ENCODE results near the gene SPO11.

The SPO11 gene

GRCh38 chr20:57371363-57371762, 41.8 kb downstream of the SPO11 start:
- H3K4me1 Mint-ChIP-seq = peaks cover 17% of the 10 kb centered on the region
- no peaks in the 10 kb centered on the region for H3K27me3 Mint-ChIP-seq
- CTCF ChIA-PET = no interaction called here
- no peak overlapping the region for H3K27ac Mint-ChIP-seq
- H3K9me3 Mint-ChIP-seq = no peaks in the 10 kb centered on the region
- H3K36me3 Mint-ChIP-seq = peaks cover 72% of the 10 kb centered on the region
- H3K4me3 Mint-ChIP-seq = no peak overlapping the region
- DNase-seq = no peak

GRCh38 chr20:57372157-57372556, 42.6 kb downstream of the SPO11 start:
- H3K4me1 Mint-ChIP-seq = peaks cover 17% of the 10 kb centered on the region
- H3K4me3 Mint-ChIP-seq = no peak overlapping the region
- H3K27ac Mint-ChIP-seq = no peak overlapping the region
- H3K9me3 Mint-ChIP-seq = no peaks in the 10 kb centered on the region
- DNase-seq = no peak
- H3K36me3 Mint-ChIP-seq = peaks cover 71% of the 10 kb centered on the region
- H3K27me3 Mint-ChIP-seq = no peaks in the 10 kb centered on the region
- CTCF ChIA-PET = no interaction called here

GRCh38 chr20:57372581-57373350, 43.2 kb downstream of the SPO11 start:
- Mint-ChIP-seq H3K4me3 (no peak overlapping the region), H3K27ac (peak overlapping the region; percentile 4), H3K4me1 (peaks cover 17% of the 10 kb centered on the region), H3K36me3 (peaks cover 75% of the 10 kb centered on the region), H3K9me3 (no peaks in the 10 kb centered on the region), H3K27me3 (no peaks in the 10 kb centered on the region)
- CTCF ChIA-PET = no interaction called here
- peak; percentile 10 for DNase-seq

- peaks cover 72% of the 10 kb centered on the region for H3K36me3 Mint-ChIP-seq
- H3K27ac Mint-ChIP-seq = peak overlapping the region; percentile 19
- H3K27me3 Mint-ChIP-seq = no peaks in the 10 kb centered on the region
- H3K9me3 Mint-ChIP-seq = no peaks in the 10 kb centered on the region
- no peak for DNase-seq
- H3K4me3 Mint-ChIP-seq = no peak overlapping the region
- H3K4me1 Mint-ChIP-seq = peaks cover 17% of the 10 kb centered on the region
- CTCF ChIA-PET = interaction anchor here (0.8 to 1.2 kb wide), 2 partner anchors 11 to 16 kb away, joined by 3 read pairs; no protein-coding TSS in a partner anchor
Observed at GRCh38 chr20:57374343-57374930, 44.8 kb downstream of the SPO11 start.

GRCh38 chr20:57374931-57375651, 45.5 kb downstream of the SPO11 start:
- no peak overlapping the region for H3K27ac Mint-ChIP-seq
- H3K4me3 Mint-ChIP-seq = no peak overlapping the region
- DNase-seq = no peak
- no peaks in the 10 kb centered on the region for H3K9me3 Mint-ChIP-seq
- CTCF ChIA-PET = interaction anchor here (0.8 to 1.2 kb wide), 2 partner anchors 12 to 16 kb away, joined by 3 read pairs; no protein-coding TSS in a partner anchor
- H3K36me3 Mint-ChIP-seq = peaks cover 68% of the 10 kb centered on the region
- no peaks in the 10 kb centered on the region for H3K27me3 Mint-ChIP-seq
- peaks cover 17% of the 10 kb centered on the region for H3K4me1 Mint-ChIP-seq

GRCh38 chr20:57375652-57376230, 46.1 kb downstream of the SPO11 start:
- Mint-ChIP-seq H3K9me3 (no peaks in the 10 kb centered on the region), H3K4me1 (peaks cover 17% of the 10 kb centered on the region), H3K27me3 (no peaks in the 10 kb centered on the region), H3K36me3 (peaks cover 65% of the 10 kb centered on the region), H3K27ac (no peak overlapping the region), H3K4me3 (no peak overlapping the region)
- no peak for DNase-seq
- CTCF ChIA-PET = interaction anchor here (0.9 kb wide), 1 partner anchor 25 kb away, joined by 3 read pairs; the partner anchor contains the start of gene RAE1

GRCh38 chr20:57377350-57377749, 47.7 kb downstream of the SPO11 start:
- H3K4me3 Mint-ChIP-seq = no peak overlapping the region
- H3K4me1 Mint-ChIP-seq = peaks cover 26% of the 10 kb centered on the region
- CTCF ChIA-PET = interaction anchor here (1.0 to 1.2 kb wide), 2 partner anchors 119 to 122 kb away, joined by 3 read pairs; no protein-coding TSS in a partner anchor
- H3K27me3 Mint-ChIP-seq = no peaks in the 10 kb centered on the region
- peak overlapping the region; percentile 52 for H3K27ac Mint-ChIP-seq
- no peaks in the 10 kb centered on the region for H3K9me3 Mint-ChIP-seq
- peaks cover 50% of the 10 kb centered on the region for H3K36me3 Mint-ChIP-seq
- no peak for DNase-seq

- Mint-ChIP-seq H3K4me1 (peaks cover 32% of the 10 kb centered on the region), H3K9me3 (no peaks in the 10 kb centered on the region), H3K27ac (no peak overlapping the region), H3K4me3 (no peak overlapping the region), H3K36me3 (peaks cover 52% of the 10 kb centered on the region), H3K27me3 (no peaks in the 10 kb centered on the region)
- CTCF ChIA-PET = interaction anchor here (1.8 to 4.2 kb wide), 2 partner anchors 57 to 118 kb away, joined by 8 to 24 read pairs; no protein-coding TSS in a partner anchor
- DNase-seq = peak; percentile 1
Observed at GRCh38 chr20:57378107-57378506, 48.5 kb downstream of the SPO11 start.

- CTCF ChIA-PET = interaction anchor here (0.7 to 4.2 kb wide), 6 partner anchors 12 to 117 kb away, joined by 3 to 24 read pairs (median 5); no protein-coding TSS in a partner anchor
- no peak overlapping the region for H3K4me3 Mint-ChIP-seq
- H3K4me1 Mint-ChIP-seq = peaks cover 32% of the 10 kb centered on the region
- H3K36me3 Mint-ChIP-seq = peaks cover 47% of the 10 kb centered on the region
- DNase-seq = peak; percentile 15
- no peak overlapping the region for H3K27ac Mint-ChIP-seq
- no peaks in the 10 kb centered on the region for H3K9me3 Mint-ChIP-seq
- H3K27me3 Mint-ChIP-seq = no peaks in the 10 kb centered on the region
Observed at GRCh38 chr20:57378646-57379262, 49.2 kb downstream of the SPO11 start.

- no peak for DNase-seq
- CTCF ChIA-PET = interaction anchor here (0.7 to 4.2 kb wide), 8 partner anchors 11 to 116 kb away, joined by 3 to 25 read pairs (median 5); no protein-coding TSS in a partner anchor
- no peaks in the 10 kb centered on the region for H3K27me3 Mint-ChIP-seq
- H3K9me3 Mint-ChIP-seq = no peaks in the 10 kb centered on the region
- peaks cover 29% of the 10 kb centered on the region for H3K4me1 Mint-ChIP-seq
- no peak overlapping the region for H3K4me3 Mint-ChIP-seq
- H3K27ac Mint-ChIP-seq = no peak overlapping the region
- H3K36me3 Mint-ChIP-seq = peaks cover 46% of the 10 kb centered on the region
Observed at GRCh38 chr20:57379263-57379647, 49.7 kb downstream of the SPO11 start.

- Mint-ChIP-seq H3K9me3 (no peaks in the 10 kb centered on the region), H3K4me3 (no peak overlapping the region), H3K27ac (no peak overlapping the region), H3K36me3 (peaks cover 45% of the 10 kb centered on the region), H3K4me1 (peaks cover 22% of the 10 kb centered on the region), H3K27me3 (no peaks in the 10 kb centered on the region)
- peak; percentile 10 for DNase-seq
- CTCF ChIA-PET = interaction anchor here (1.0 to 4.2 kb wide), 8 partner anchors 10 to 118 kb away, joined by 3 to 25 read pairs (median 9); no protein-coding TSS in a partner anchor
Observed at GRCh38 chr20:57380081-57380750, 50.6 kb downstream of the SPO11 start.

- H3K27me3 Mint-ChIP-seq = no peaks in the 10 kb centered on the region
- peaks cover 34% of the 10 kb centered on the region for H3K36me3 Mint-ChIP-seq
- no peaks in the 10 kb centered on the region for H3K9me3 Mint-ChIP-seq
- CTCF ChIA-PET = interaction anchor here (0.5 to 4.2 kb wide), 14 partner anchors 9 to 241 kb away, joined by 3 to 25 read pairs (median 4); partner anchors contain the start of gene RAE1
- DNase-seq = peak; percentile 91
- no peak overlapping the region for H3K4me3 Mint-ChIP-seq
- peak overlapping the region; percentile 20 for H3K27ac Mint-ChIP-seq
- H3K4me1 Mint-ChIP-seq = peaks cover 22% of the 10 kb centered on the region
Observed at GRCh38 chr20:57381596-57382503, 52.2 kb downstream of the SPO11 start.

Measured in activated naive CD4-positive, alpha-beta T cell treated with anti-CD3 and anti-CD28 coated beads, Interleukin-2, amount 10 ng/mL, durations not matched to agents 7 days and 5 days (primary cell).